ENCODE measurements around the gene GNAS.
"Not testable (repeated sequence)": the region's sequence is repeated elsewhere in the genome, so short reads cannot be mapped to it uniquely, and the experiment has no call there.

Gene GNAS

GRCh38 chr20:58818586-58819285 is 33.8 kb upstream of the GNAS start:
- H3K27ac ChIP-seq: no peak overlapping the region
- POLR2A ChIA-PET (ENCODE audit: low non-redundant PET): interaction anchor here (0.7 kb wide), 1 partner anchor 154 kb away, joined by 3 read pairs; no protein-coding TSS in a partner anchor
- TF ChIP-seq CTCF (conservative IDR thresholded peaks at IDR 0.05; ENCODE audit: low read depth): no peak
- CTCF ChIA-PET: interaction anchor here (0.9 kb wide), 1 partner anchor 34 kb away, joined by 5 read pairs; the partner anchor contains the start of gene GNAS
- DNase-seq (ENCODE audit: low spot score): peak; percentile 72

- POLR2A ChIA-PET (ENCODE audit: low non-redundant PET): no interaction called here
- CTCF ChIA-PET: interaction anchor here (0.6 kb wide), 1 partner anchor 327 kb away, joined by 4 read pairs; no protein-coding TSS in a partner anchor
Measured at GRCh38 chr20:58819921-58820320, 32.6 kb upstream of the GNAS start.

GRCh38 chr20:58820515-58820914 is 32.0 kb upstream of the GNAS start:
- DNase-seq (ENCODE audit: low spot score); H3K27ac ChIP-seq; POLR2A ChIA-PET (ENCODE audit: low non-redundant PET): not testable (repeated sequence)
- CTCF ChIA-PET: interaction anchor here (0.7 kb wide), 1 partner anchor 917 kb away, joined by 3 read pairs; no protein-coding TSS in a partner anchor

More at GRCh38 chr20:58819921-58820320, 32.6 kb upstream of the GNAS start:
- DNase-seq (ENCODE audit: low spot score): no peak
- no peak overlapping the region for H3K27ac ChIP-seq
- no peak for TF ChIP-seq CTCF (conservative IDR thresholded peaks at IDR 0.05; ENCODE audit: low read depth)

- CTCF ChIA-PET: interaction anchor here (0.6 kb wide), 1 partner anchor 35 kb away, joined by 3 read pairs; no protein-coding TSS in a partner anchor
- no peak for TF ChIP-seq CTCF (conservative IDR thresholded peaks at IDR 0.05; ENCODE audit: low read depth)
- DNase-seq (ENCODE audit: low spot score): no peak
- POLR2A ChIA-PET (ENCODE audit: low non-redundant PET): no interaction called here
- no peak overlapping the region for H3K27ac ChIP-seq
Measured at GRCh38 chr20:58822149-58822548, 30.4 kb upstream of the GNAS start.

- POLR2A ChIA-PET (ENCODE audit: low non-redundant PET): no interaction called here
Measured at GRCh38 chr20:58822748-58823730, 29.5 kb upstream of the GNAS start.

GRCh38 chr20:58824843-58825242 is 27.7 kb upstream of the GNAS start:
- ChIA-PET POLR2A (ENCODE audit: low non-redundant PET) (no interaction called here), CTCF (interaction anchor here (1.0 kb wide), 1 partner anchor 45 kb away, joined by 4 read pairs; no protein-coding TSS in a partner anchor)
- no peak for DNase-seq (ENCODE audit: low spot score)
- no peak for TF ChIP-seq CTCF (conservative IDR thresholded peaks at IDR 0.05; ENCODE audit: low read depth)
- H3K27ac ChIP-seq: no peak overlapping the region

More at GRCh38 chr20:58822748-58823730, 29.5 kb upstream of the GNAS start:
- CTCF ChIA-PET: interaction anchor here (0.6 kb wide), 1 partner anchor 36 kb away, joined by 3 read pairs; no protein-coding TSS in a partner anchor
- H3K27ac ChIP-seq: no peak overlapping the region
- DNase-seq (ENCODE audit: low spot score): no peak
- TF ChIP-seq CTCF (conservative IDR thresholded peaks at IDR 0.05; ENCODE audit: low read depth): no peak
